Measurements from ENCODE around the gene MATR3.

- TF ChIP-seq CTCF (IDR thresholded peaks at IDR 0.05; ENCODE audit: low read depth, low read length, missing input control) (no peak), TAF1 (conservative IDR thresholded peaks at IDR 0.05) (no peak), MAX (IDR thresholded peaks at IDR 0.05) (no peak), RAD21 (IDR thresholded peaks at IDR 0.05) (no peak), FOXA1 (IDR thresholded peaks at IDR 0.05) (no peak), HNF4G (IDR thresholded peaks at IDR 0.05) (no peak), REST (IDR thresholded peaks at IDR 0.05) (no peak), ZBTB33 (IDR thresholded peaks at IDR 0.05) (no peak), SP1 (IDR thresholded peaks at IDR 0.05) (no peak)
Observed at GRCh38 chr5:139276426-139276825, 17.1 kb upstream of the MATR3 start.

Data from liver (tissue), 3 donors.